Epidermal melanocyte (primary cell): ENCODE results near the gene STX12.
"Not testable (repeated sequence)": the region's sequence is repeated elsewhere in the genome, so short reads cannot be mapped to it uniquely, and the experiment has no call there.

Experiments used
- DNase-seq: peaks from one replicate; pipeline ENCODE4 v3.0.0; 2011; ENCODE audit warnings: low spot score; ENCODE audit not compliant: insufficient read length

Gene STX12

GRCh38 chr1:27829339-27829960, 56.4 kb downstream of the STX12 start:
- not testable (repeated sequence) for DNase-seq

- peak; percentile 78 for DNase-seq
Observed at GRCh38 chr1:27830621-27831440, 57.8 kb downstream of the STX12 start, which contains the start of gene PPP1R8. Gene PPP1R8 (plus strand): TSS chr1:27830782. CDS start chr1:27830836, 54 bp downstream.

GRCh38 chr1:27831568-27832410, 58.8 kb downstream of the STX12 start:
- DNase-seq, result no peak

GRCh38 chr1:27832762-27833161, 59.7 kb downstream of the STX12 start:
- DNase-seq, result no peak

- DNase-seq, result no peak
Observed at GRCh38 chr1:27833470-27833869, 60.5 kb downstream of the STX12 start.

GRCh38 chr1:27835046-27835445, 62.0 kb downstream of the STX12 start:
- DNase-seq, result no peak

- no peak for DNase-seq
Observed at GRCh38 chr1:27835501-27835900, 62.5 kb downstream of the STX12 start.

- DNase-seq, result no peak
Observed at GRCh38 chr1:27849951-27850350, 76.9 kb downstream of the STX12 start.

GRCh38 chr1:27855085-27855484, 82.1 kb downstream of the STX12 start:
- no peak for DNase-seq

- DNase-seq, result no peak
Observed at GRCh38 chr1:27856561-27857343, 83.7 kb downstream of the STX12 start.

GRCh38 chr1:27857552-27857951, 84.5 kb downstream of the STX12 start:
- not testable (repeated sequence) for DNase-seq

- DNase-seq, result peak; percentile 90
Observed at GRCh38 chr1:27858072-27858948, 85.3 kb downstream of the STX12 start.

- DNase-seq, result no peak
Observed at GRCh38 chr1:27858949-27859576, 86.0 kb downstream of the STX12 start.

GRCh38 chr1:27861436-27861835, 88.4 kb downstream of the STX12 start:
- no peak for DNase-seq

- DNase-seq, result no peak
Observed at GRCh38 chr1:27862004-27862403, 89.0 kb downstream of the STX12 start.

- DNase-seq, result peak; percentile 68
Observed at GRCh38 chr1:27862671-27863537, 89.9 kb downstream of the STX12 start.

GRCh38 chr1:27863538-27863915, 90.5 kb downstream of the STX12 start:
- no peak for DNase-seq

- DNase-seq, result no peak
Observed at GRCh38 chr1:27864264-27864895, 91.4 kb downstream of the STX12 start.
